H1 (cell line): ENCODE data around the gene DYNC2H1. TPM values are rescaled to one million over a fixed set of nuclear protein-coding genes. Genes with fewer than 3 reads are reported as not detected.

Experiments used
- CTCF ChIA-PET: fragments of 300-600 bp; sonication (Branson Sonifier 250); formaldehyde crosslinking; loops from one replicate; lab custom pipeline; 2021; ENCODE audit not compliant: partially characterized antibody; lab: Charles Lee
- POLR2A ChIA-PET: fragments of 300-600 bp; sonication (Branson Sonifier 250); formaldehyde crosslinking; loops from one replicate; lab custom pipeline; 2021; ENCODE audit warnings: inconsistent platforms; ENCODE audit not compliant: partially characterized antibody; lab: Charles Lee
- DNase-seq, 2 experiments: peaks; one replicate each; pipeline versions ENCODE4 v3.0.0 to v3.0.0-alpha.2; 2010 to 2022; ENCODE audit warnings: low spot score in 2 of 2, low read depth in 1 of 2, mixed read lengths in 1 of 2
- FAIRE-seq: peaks from 2 replicates; lab custom pipeline; 2011; peaks lifted over from hg19 to GRCh38; lab: Jason Lieb, UNC
- H2AFZ ChIP-seq: 2 replicates; pipeline ENCODE4 v1.8.1; 2012; ENCODE audit warnings: low read length, inconsistent platforms
- H2AK5ac ChIP-seq: 2 replicates; pipeline ENCODE4 v1.6.1; 2013; ENCODE audit warnings: low read depth, low read length
- H2BK120ac ChIP-seq: replicated peaks from 2 replicates; pipeline ENCODE3; 2013; ENCODE audit warnings: low read depth, low read length, inconsistent platforms
- H2BK12ac ChIP-seq: 2 replicates; pipeline ENCODE4 v1.6.1; 2013; ENCODE audit warnings: low read depth, low read length
- H2BK15ac ChIP-seq: 2 replicates; pipeline ENCODE4 v1.6.1; 2013; ENCODE audit warnings: low read length
- H2BK20ac ChIP-seq: 2 replicates; pipeline ENCODE4 v1.6.1; 2013; ENCODE audit warnings: low read length
- H2BK5ac ChIP-seq: 2 replicates; pipeline ENCODE4 v1.6.1; 2013; ENCODE audit warnings: low read depth, low read length
- H3K14ac ChIP-seq: 2 replicates; pipeline ENCODE4 v1.6.1; 2013; ENCODE audit warnings: inconsistent platforms; ENCODE audit not compliant: insufficient read length
- H3K18ac ChIP-seq: 2 replicates; pipeline ENCODE4 v1.6.1; 2013; ENCODE audit warnings: low read length; ENCODE audit errors: extremely low read depth
- H3K23ac ChIP-seq: 2 replicates; pipeline ENCODE4 v1.6.1; 2013; ENCODE audit warnings: inconsistent platforms; ENCODE audit not compliant: insufficient read length
- H3K23me2 ChIP-seq: 2 replicates; pipeline ENCODE4 v1.6.1; 2013; ENCODE audit warnings: low read depth, low read length
- H3K27ac ChIP-seq: 2 replicates; pipeline ENCODE4 v1.6.1; 2011; ENCODE audit warnings: low read depth, low read length, inconsistent platforms
- H3K27me3 ChIP-seq, 4 experiments: replicated peaks in 1 of 4; 1 replicate in 1 of 4; 2 replicates in 3 of 4; pipeline versions ENCODE4 v1.6.1 to v1.8.1; 2011 to 2013; ENCODE audit warnings: low read length in 3 of 4, mild to moderate bottlenecking in 3 of 4, inconsistent platforms in 2 of 4, mixed read lengths in 2 of 4, moderate library complexity in 1 of 4; ENCODE audit not compliant: control insufficient read depth in 3 of 4, insufficient read depth in 3 of 4; ENCODE audit errors: extremely low read depth in 1 of 4
- H3K36me3 ChIP-seq, 4 experiments: 2 replicates each; pipeline versions ENCODE4 v1.6.1 to v1.8.1; 2011 to 2013; ENCODE audit warnings: mild to moderate bottlenecking in 4 of 4, low read length in 3 of 4, moderate library complexity in 2 of 4, control low read depth in 1 of 4, inconsistent platforms in 1 of 4; ENCODE audit not compliant: insufficient read depth in 4 of 4, control insufficient read depth in 2 of 4
- H3K4ac ChIP-seq: replicated peaks from 2 replicates; pipeline ENCODE3; 2013; ENCODE audit warnings: low read length, low read depth, mixed read lengths, inconsistent platforms; ENCODE audit not compliant: insufficient read length
- H3K4me1 ChIP-seq, 4 experiments: replicated peaks in 1 of 4; 1 replicate in 1 of 4; 2 replicates in 3 of 4; pipeline versions ENCODE4 v1.6.1 to v1.8.1; 2011 to 2013; ENCODE audit warnings: low read length in 3 of 4, inconsistent platforms in 2 of 4, mixed read lengths in 1 of 4; ENCODE audit not compliant: insufficient read depth in 4 of 4, control insufficient read depth in 3 of 4
- H3K4me2 ChIP-seq, 2 experiments: 2 replicates each; pipeline versions ENCODE4 v1.6.1 to v1.8.1; 2011 to 2013; ENCODE audit warnings: low read depth in 2 of 2, low read length in 2 of 2, control low read depth in 1 of 2, inconsistent platforms in 1 of 2, mild to moderate bottlenecking in 1 of 2; ENCODE audit not compliant: insufficient read depth in 1 of 2
- H3K4me3 ChIP-seq, 4 experiments: fragments of 200-600, 300-600 bp in 1 of 4; sonication (generic), shearing (Covaris generic), sonication (Bioruptor Twin) in 1 of 4; 2 replicates each; pipeline versions ENCODE4 v1.5.1 to v1.8.1; 2011 to 2016; ENCODE audit warnings: low read length in 4 of 4, low read depth in 3 of 4, control low read depth in 2 of 4, inconsistent platforms in 2 of 4, mild to moderate bottlenecking in 2 of 4, mixed read lengths in 1 of 4, moderate library complexity in 1 of 4; ENCODE audit not compliant: insufficient read depth in 2 of 4; ENCODE audit errors: extremely low read depth in 1 of 4
- H3K56ac ChIP-seq: replicated peaks from 2 replicates; pipeline ENCODE3; 2013; ENCODE audit warnings: low read depth, mild to moderate bottlenecking, mixed read lengths, low read length, inconsistent platforms; ENCODE audit not compliant: insufficient read length
- H3K79me1 ChIP-seq: 2 replicates; pipeline ENCODE4 v1.6.1; 2013; ENCODE audit warnings: low read depth, low read length, control low read depth
- H3K79me2 ChIP-seq, 2 experiments: 2 replicates each; pipeline versions ENCODE4 v1.6.1 to v1.8.1; 2012 to 2013; ENCODE audit warnings: low read length in 2 of 2, mild to moderate bottlenecking in 2 of 2, inconsistent platforms in 1 of 2; ENCODE audit not compliant: insufficient read depth in 2 of 2, control insufficient read depth in 1 of 2
- H3K9ac ChIP-seq, 4 experiments: replicated peaks in 1 of 4; 1 replicate in 1 of 4; 2 replicates in 3 of 4; pipeline versions ENCODE4 v1.6.1 to v1.8.1; 2011 to 2013; ENCODE audit warnings: low read depth in 3 of 4, low read length in 3 of 4, control low read depth in 2 of 4, mild to moderate bottlenecking in 2 of 4, moderate library complexity in 2 of 4, inconsistent platforms in 1 of 4; ENCODE audit errors: extremely low read depth in 1 of 4
- H3K9me3 ChIP-seq, 2 experiments: 2 replicates each; pipeline versions ENCODE4 v1.6.1 to v1.8.1; 2012 to 2013; ENCODE audit warnings: mild to moderate bottlenecking in 2 of 2, moderate library complexity in 2 of 2, control low read depth in 1 of 2, inconsistent platforms in 1 of 2, low read depth in 1 of 2, low read length in 1 of 2, mixed read lengths in 1 of 2; ENCODE audit not compliant: insufficient read depth in 2 of 2
- H4K20me1 ChIP-seq, 2 experiments: replicated peaks in 1 of 2; 2 replicates each; pipeline versions ENCODE3 to v1.8.1; 2011 to 2013; ENCODE audit warnings: inconsistent platforms in 2 of 2, low read length in 2 of 2, mild to moderate bottlenecking in 1 of 2; ENCODE audit not compliant: insufficient read depth in 2 of 2, control insufficient read depth in 1 of 2
- H4K5ac ChIP-seq: 2 replicates; pipeline ENCODE4 v1.6.1; 2013; ENCODE audit warnings: low read length, low read depth, mixed read lengths, inconsistent platforms; ENCODE audit not compliant: insufficient read length
- H4K8ac ChIP-seq: 2 replicates; pipeline ENCODE4 v1.8.0; 2013; ENCODE audit warnings: mild to moderate bottlenecking, moderate library complexity, low read length, inconsistent platforms; ENCODE audit not compliant: insufficient read depth; ENCODE audit errors: extremely low read depth
- H4K91ac ChIP-seq: replicated peaks from 2 replicates; pipeline ENCODE3; 2013; ENCODE audit warnings: low read length, mixed read lengths, inconsistent platforms; ENCODE audit not compliant: insufficient read length
- BRCA1 ChIP-seq: IDR thresholded peaks from 2 replicates; pipeline ENCODE4 v1.6.1; 2012; ENCODE audit warnings: low read depth, low read length, improper control_type of control experiment
- CBX5 ChIP-seq: fragments of 300-800, 300-1000 bp; sonication (generic); IDR thresholded peaks from 2 replicates; pipeline ENCODE4 v1.7.1; 2016; ENCODE audit warnings: antibody characterized with exemption, low read length, low read depth
- CHD1 ChIP-seq: IDR thresholded peaks from 2 replicates; pipeline ENCODE4 v1.6.1; 2012; ENCODE audit warnings: low read depth, low read length, improper control_type of control experiment
- CHD2 ChIP-seq: IDR thresholded peaks from 2 replicates; pipeline ENCODE4 v1.6.1; 2012; ENCODE audit warnings: low read length, improper control_type of control experiment
- CTBP2 ChIP-seq: IDR thresholded peaks from 2 replicates; pipeline ENCODE4 v1.7.0; 2011; ENCODE audit warnings: borderline replicate concordance, mild to moderate bottlenecking, moderate library complexity, mixed read lengths, low read length; ENCODE audit not compliant: insufficient read depth, insufficient read length
- JUN ChIP-seq: IDR thresholded peaks from 2 replicates; pipeline ENCODE4 v1.6.1; 2011; ENCODE audit warnings: low read depth, mild to moderate bottlenecking, improper control_type of control experiment, low read length
- POU5F1 ChIP-seq: IDR thresholded peaks from 2 replicates; pipeline ENCODE4 v1.6.1; 2011; ENCODE audit warnings: low read depth, mild to moderate bottlenecking, low read length, moderate library complexity
- SAP30 ChIP-seq: fragments of 300-600 bp; sonication (generic); IDR thresholded peaks from 2 replicates; pipeline ENCODE4 v1.7.1; 2012; ENCODE audit warnings: low read length, moderate library complexity, mild to moderate bottlenecking, inconsistent platforms; ENCODE audit not compliant: insufficient read depth, insufficient replicate concordance
- SIN3A ChIP-seq, 2 experiments: IDR thresholded peaks in 1 of 2; conservative IDR thresholded peaks in 1 of 2; 2 replicates each; pipeline ENCODE4 v1.6.1; 2011 to 2012; ENCODE audit warnings: low read length in 2 of 2, improper control_type of control experiment in 1 of 2, low read depth in 1 of 2, mild to moderate bottlenecking in 1 of 2
- SUZ12 ChIP-seq: fragments of 200-600 bp; sonication (generic); IDR thresholded peaks from 2 replicates; pipeline ENCODE4 v1.6.1; 2012; ENCODE audit warnings: mild to moderate bottlenecking, inconsistent platforms, low read length, moderate library complexity, mixed read lengths
- TEAD4 ChIP-seq: IDR thresholded peaks from 2 replicates; pipeline ENCODE4 v1.6.1; 2012; ENCODE audit warnings: low read depth, low read length, inconsistent platforms, mixed read lengths
- WGBS, 2 experiments: shearing (Covaris generic) in 1 of 2; methylation state at CpG; one replicate each; pipeline versions ENCODE4 v1.1.6 to v1.1.7; 2013 to 2015; ENCODE audit warnings: low lambda C conversion rate in 2 of 2, mixed read lengths in 2 of 2, inconsistent platforms in 1 of 2, low coverage in 1 of 2, missing lambda C conversion rate in 1 of 2; ENCODE audit not compliant: insufficient replicate concordance in 2 of 2, insufficient coverage in 1 of 2, insufficient read length in 1 of 2; ENCODE audit errors: extremely low coverage in 1 of 2, missing lambda C conversion rate in 1 of 2; 5-methylcytosine and 5-hydroxymethylcytosine counted together
- polyA plus RNA-seq, 7 experiments: library from polyadenylated mRNA; depleted of rRNA in 3 of 7; stranded (reverse) in 5 of 7; unstranded in 2 of 7; fragments of >200 nt in 5 of 7; fragments of 200-250 nt in 2 of 7; gene quantifications; 1 replicate in 5 of 7; 2 replicates in 1 of 7; 4 replicates in 1 of 7; pipeline versions ENCODE4 v1.2.1 to v1.2.3, GENCODE V29; 2011 to 2013; ENCODE audit warnings: missing spikeins in 2 of 7, mixed read lengths in 2 of 7
- total RNA-seq: library from RNA; stranded (reverse); fragmentation: NEBNext Ultra II Directional; extraction: Animal tissue kit (Norgen Biotek cat#: 25700); gene quantifications from 2 replicates; pipeline ENCODE4 v1.2.1, GENCODE V29; 2021
- TF ChIP-seq, protein P1 (sequence below): IDR thresholded peaks from 2 replicates; pipeline ENCODE4 v1.6.1; 2011; ENCODE audit warnings: low read depth, mild to moderate bottlenecking, low read length; ENCODE audit not compliant: insufficient read depth
- TF ChIP-seq, protein P2 (sequence below): IDR thresholded peaks from 2 replicates; pipeline ENCODE4 v1.6.1; 2012; ENCODE audit warnings: inconsistent platforms

Gene DYNC2H1
- total and polyA plus RNA-seq, 2 of the 8 experiments (the other 6 are each of a cell fraction or from before 2014, with no cell fraction given) = 6.2 to 12.0 TPM

DNA sequence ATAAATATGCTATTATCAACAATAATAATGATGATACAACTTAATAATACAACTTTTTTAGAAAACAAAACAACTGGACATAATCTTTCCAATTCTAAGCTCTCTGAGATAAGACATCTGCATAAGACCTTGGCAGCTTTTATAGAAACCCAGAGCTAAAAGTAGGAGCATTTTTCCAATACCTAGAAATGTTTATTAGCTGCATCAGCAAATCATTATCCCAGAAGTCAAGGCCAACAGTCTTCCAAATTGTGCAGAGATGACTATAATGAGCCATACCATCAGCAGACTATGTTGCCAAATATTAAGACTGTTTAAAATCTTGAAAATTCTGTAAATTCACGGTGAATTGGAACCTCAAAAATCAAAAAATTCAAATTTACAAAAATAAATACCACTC lies 47.6 kb upstream of the DYNC2H1 start:
- DNase-seq (no peak), FAIRE-seq (no peak)
- H4K91ac ChIP-seq = no peak overlapping the region
- ChIA-PET POLR2A (no interaction called here), CTCF (no interaction called here)
- H3K27ac ChIP-seq = no peak overlapping the region
- no peaks in the 10 kb centered on the region for H3K23me2 ChIP-seq
- no peaks in the 10 kb centered on the region for H3K9me3 ChIP-seq
- H3K14ac ChIP-seq = no peak overlapping the region
- H2BK5ac ChIP-seq = no peak overlapping the region
- H3K4ac ChIP-seq = no peak overlapping the region
- H3K79me1 ChIP-seq = no peaks in the 10 kb centered on the region
- no peak overlapping the region for H2BK12ac ChIP-seq
- H3K79me2 ChIP-seq = no peaks in the 10 kb centered on the region
- peaks cover 0 to 1% (median 0%) of the 10 kb centered on the region in 4 experiments; a peak in 1 of 7 replicates for H3K27me3 ChIP-seq
- H3K4me3 ChIP-seq = no peak overlapping the region
- no peaks in the 10 kb centered on the region for H3K4me1 ChIP-seq
- no peak overlapping the region for H2BK15ac ChIP-seq
- no peak overlapping the region for H2AFZ ChIP-seq
- no peak overlapping the region for H2BK20ac ChIP-seq
- H4K5ac ChIP-seq = no peak overlapping the region
- no peak overlapping the region for H3K56ac ChIP-seq
- no peak overlapping the region for H3K9ac ChIP-seq
- no peak overlapping the region for H2AK5ac ChIP-seq
- H3K23ac ChIP-seq = no peak overlapping the region
- H3K18ac ChIP-seq = no peak overlapping the region
- WGBS, 2 experiments = 100% methylated on average over 1 of the region's 1 CpG; no CpG with 5 or more reads in 1 of the 2 experiments
- no peaks in the 10 kb centered on the region for H4K20me1 ChIP-seq
- no peak overlapping the region; the same call in 1 of the 2 replicates for H4K8ac ChIP-seq
- no peak overlapping the region for H3K4me2 ChIP-seq
- no peak overlapping the region for H2BK120ac ChIP-seq
- H3K36me3 ChIP-seq = peaks cover 12 to 67% (median 37%) of the 10 kb centered on the region in 4 experiments
- no peak for TF ChIP-seq CHD2
- no peak for TF ChIP-seq POU5F1
- TF ChIP-seq SUZ12 = no peak
- TF ChIP-seq, protein P1, sequence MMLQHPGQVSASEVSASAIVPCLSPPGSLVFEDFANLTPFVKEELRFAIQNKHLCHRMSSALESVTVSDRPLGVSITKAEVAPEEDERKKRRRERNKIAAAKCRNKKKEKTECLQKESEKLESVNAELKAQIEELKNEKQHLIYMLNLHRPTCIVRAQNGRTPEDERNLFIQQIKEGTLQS = no peak
- no peak for TF ChIP-seq SAP30
- TF ChIP-seq BRCA1 = no peak
- TF ChIP-seq CTBP2 = no peak
- no peak for TF ChIP-seq SIN3A (conservative IDR thresholded peaks at IDR 0.05 in 1 of 2, IDR thresholded peaks at IDR 0.05 in 1 of 2; ENCODE audit: low read depth in 1 of 2, low read length in 2 of 2)
- no peak for TF ChIP-seq CHD1
- TF ChIP-seq CBX5 = no peak
- TF ChIP-seq, protein P2, sequence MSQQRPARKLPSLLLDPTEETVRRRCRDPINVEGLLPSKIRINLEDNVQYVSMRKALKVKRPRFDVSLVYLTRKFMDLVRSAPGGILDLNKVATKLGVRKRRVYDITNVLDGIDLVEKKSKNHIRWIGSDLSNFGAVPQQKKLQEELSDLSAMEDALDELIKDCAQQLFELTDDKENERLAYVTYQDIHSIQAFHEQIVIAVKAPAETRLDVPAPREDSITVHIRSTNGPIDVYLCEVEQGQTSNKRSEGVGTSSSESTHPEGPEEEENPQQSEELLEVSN = no peak
- TF ChIP-seq TEAD4 = no peak
- TF ChIP-seq JUN = no peak
